GM18870 (cell line): Measurements from ENCODE around the gene TIE1.

Experiments used
- ATAC-seq: cut with Tn5 transposase; IDR thresholded peaks from one replicate; pipeline ENCODE4 v1.9.1; 2021; ENCODE audit warnings: moderate library complexity; ENCODE audit not compliant: unreplicated experiment

Gene TIE1

DNA sequence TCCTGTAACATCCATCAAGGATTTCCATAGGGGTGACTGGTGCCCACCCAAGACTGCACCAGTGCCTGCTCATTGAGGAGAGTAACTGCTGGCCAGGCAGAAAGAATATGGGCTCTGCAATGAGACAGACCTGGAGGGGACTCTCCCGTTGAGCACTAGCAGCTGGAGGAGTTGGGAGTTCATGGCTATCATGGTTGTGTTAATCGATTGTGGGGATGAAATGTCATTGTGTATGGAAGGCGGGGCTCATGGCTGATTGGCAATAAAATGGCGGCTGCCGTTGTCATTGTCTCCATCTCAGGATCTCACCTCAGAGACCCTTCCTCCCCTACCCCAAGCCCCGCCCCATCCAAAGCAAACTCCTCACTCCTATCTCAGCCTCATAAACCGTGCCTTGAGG lies 27.1 kb upstream of the TIE1 start:
- ATAC-seq: no peak

- ATAC-seq: no peak
Observed at GRCh38 chr1:43274125-43274803, 26.5 kb upstream of the TIE1 start.

GRCh38 chr1:43274804-43275180 lies 26.0 kb upstream of the TIE1 start:
- no peak for ATAC-seq

DNA sequence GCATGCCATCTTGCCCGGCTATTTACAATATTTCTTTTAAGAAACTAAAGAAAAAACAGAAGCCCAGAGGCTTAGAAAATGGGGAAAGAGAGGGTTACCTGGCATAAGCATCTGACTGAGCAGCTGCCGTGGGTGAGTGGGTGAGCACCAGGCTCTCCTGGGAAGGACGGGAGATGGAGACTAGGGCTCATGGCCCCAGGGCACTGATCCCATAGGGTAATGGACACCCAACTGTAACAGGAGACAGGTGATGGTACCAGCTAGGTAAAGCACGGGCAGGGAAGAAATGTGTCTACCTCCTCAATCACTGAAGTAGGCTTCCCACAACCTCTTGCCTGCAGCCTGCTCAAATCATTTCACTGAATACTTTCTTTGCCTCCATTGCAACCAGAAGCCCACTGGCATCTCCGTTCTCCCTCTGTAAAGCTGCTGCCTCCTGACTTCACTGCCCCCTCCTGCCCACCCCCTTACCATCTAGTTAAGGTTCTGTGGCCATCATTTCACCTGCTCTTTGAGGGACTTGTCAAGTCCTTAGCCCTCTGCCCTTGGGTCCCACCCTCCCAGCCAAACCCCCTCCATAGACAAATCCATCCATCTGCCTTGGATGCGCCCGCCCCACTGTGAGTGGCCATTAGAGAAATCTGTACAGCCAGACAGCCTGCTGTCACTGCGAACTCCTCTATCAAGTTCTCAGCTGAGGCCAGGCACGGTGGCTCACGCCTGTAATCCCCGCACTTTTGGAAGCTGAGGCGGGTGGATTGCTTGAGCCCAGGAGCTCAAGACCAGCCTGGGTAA lies 24.8 kb upstream of the TIE1 start:
- ATAC-seq: no peak

GRCh38 chr1:43276673-43277072 lies 24.1 kb upstream of the TIE1 start:
- no peak for ATAC-seq

GRCh38 chr1:43277116-43277876 lies 23.5 kb upstream of the TIE1 start:
- no peak for ATAC-seq

GRCh38 chr1:43279161-43279560 lies 21.6 kb upstream of the TIE1 start:
- no peak for ATAC-seq

GRCh38 chr1:43279666-43280065 lies 21.1 kb upstream of the TIE1 start:
- no peak for ATAC-seq

GRCh38 chr1:43280692-43281091 lies 20.1 kb upstream of the TIE1 start:
- ATAC-seq: no peak

DNA sequence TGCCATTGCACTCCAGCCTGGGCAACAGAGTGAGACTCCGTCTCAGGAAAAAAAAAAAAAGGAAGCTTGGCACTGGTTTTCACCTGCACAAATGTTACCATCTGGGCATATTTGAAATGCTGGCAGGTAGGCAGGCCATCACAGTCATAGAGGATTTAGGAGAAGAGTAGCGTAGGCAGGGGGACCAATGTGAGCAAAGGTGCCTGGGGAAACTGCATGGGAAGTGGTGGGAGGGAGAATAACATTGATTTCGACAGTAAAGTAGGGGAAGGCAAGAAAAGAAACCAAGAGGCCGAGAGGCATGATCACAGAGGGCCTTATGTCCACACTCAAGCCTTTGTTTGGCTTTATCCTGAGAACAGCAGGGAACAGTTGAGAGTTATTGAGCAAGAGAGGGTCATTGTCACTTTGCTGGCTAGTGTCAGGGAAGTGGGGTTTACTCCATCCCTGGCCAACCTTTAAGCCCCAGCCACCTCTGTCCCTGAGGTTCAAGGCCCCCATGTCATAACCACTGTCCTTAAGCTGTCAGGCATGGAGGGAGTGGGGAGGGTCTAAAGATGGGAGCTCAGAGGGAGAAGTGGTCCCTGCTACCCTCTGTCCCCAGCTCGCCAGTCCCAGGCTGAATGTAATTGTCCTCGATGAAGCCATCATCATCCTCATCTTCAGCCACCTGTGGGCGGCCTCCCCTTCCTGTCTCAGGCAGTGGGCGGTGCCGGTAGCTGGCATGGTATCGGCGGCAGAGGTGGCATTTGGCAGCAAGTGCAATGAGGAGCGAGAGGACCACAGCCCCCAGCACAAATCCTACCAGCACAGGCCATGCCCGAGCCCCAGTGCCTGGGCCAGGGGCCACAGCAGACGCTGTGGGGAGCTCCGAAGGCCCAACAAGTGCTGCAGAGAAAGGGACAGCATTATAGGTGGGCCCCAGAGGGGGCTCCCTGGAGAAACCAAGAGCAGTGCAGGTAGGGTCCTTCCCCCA lies 18.3 kb upstream of the TIE1 start:
- no peak for ATAC-seq

- ATAC-seq: no peak
Observed at GRCh38 chr1:43284065-43284464, 16.7 kb upstream of the TIE1 start.

GRCh38 chr1:43284546-43285110 lies 16.2 kb upstream of the TIE1 start:
- ATAC-seq: no peak

GRCh38 chr1:43285269-43285990 lies 15.4 kb upstream of the TIE1 start, which contains the start of gene C1orf210:
Gene C1orf210, minus strand, starts transcription at chr1:43285581. Its CDS starts 2,311 bp downstream, at chr1:43283270.
- ATAC-seq: no peak

DNA sequence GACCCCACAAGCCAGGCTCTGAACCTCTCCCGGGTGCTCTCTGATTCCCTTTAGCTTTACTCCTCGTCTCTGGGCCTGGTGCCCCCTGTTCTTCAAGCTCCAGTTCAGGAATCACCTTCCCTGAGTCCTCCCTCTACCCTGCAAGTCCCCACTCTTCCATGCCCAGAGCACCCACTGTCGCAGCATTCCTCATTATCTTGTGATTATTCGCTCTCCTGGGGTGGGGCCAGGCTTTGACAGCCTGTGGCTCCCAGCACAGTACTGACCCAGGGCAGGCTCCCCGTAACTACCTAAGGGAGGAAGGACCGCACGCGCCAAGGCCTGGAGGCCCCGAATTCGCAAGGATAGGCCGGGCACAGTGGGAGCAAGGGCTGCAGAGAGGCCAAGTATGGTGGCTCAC lies 14.7 kb upstream of the TIE1 start:
- no peak for ATAC-seq

- no peak for ATAC-seq
Observed at GRCh38 chr1:43286533-43286932, 14.2 kb upstream of the TIE1 start.

DNA sequence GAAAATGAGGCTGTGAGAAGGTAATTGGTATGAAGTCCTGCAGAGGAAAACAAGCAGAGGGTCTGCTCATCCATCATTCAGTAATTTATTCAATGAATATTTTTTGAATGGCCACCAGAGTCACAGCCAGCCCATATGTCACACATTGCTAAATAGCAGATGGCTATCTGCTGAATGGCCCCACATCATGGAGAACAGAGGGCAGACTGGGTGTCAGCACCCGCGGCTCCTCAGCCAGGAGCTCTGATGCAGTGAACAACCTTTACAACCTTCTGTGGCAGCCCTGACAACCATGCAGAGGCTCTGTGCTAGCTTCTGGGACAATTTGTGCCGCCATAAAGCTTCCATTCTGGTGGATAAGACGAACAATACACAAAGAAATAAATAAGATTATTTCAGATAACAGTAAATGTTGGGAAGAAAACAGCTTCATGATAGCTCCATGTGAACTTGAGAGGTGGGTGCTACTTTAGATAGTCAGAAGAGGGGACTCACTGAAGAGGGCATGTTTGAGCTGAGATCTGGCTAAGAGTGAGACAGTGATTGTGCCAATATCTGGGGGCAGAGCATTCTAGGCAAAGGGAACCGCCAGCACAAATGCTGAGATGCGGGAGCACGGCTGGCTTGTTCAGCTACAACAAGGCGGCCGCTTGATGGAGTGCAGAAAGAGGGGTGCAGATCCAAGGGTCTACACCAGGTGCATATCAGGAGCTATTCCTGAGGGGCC lies 12.6 kb upstream of the TIE1 start:
- ATAC-seq: no peak

DNA sequence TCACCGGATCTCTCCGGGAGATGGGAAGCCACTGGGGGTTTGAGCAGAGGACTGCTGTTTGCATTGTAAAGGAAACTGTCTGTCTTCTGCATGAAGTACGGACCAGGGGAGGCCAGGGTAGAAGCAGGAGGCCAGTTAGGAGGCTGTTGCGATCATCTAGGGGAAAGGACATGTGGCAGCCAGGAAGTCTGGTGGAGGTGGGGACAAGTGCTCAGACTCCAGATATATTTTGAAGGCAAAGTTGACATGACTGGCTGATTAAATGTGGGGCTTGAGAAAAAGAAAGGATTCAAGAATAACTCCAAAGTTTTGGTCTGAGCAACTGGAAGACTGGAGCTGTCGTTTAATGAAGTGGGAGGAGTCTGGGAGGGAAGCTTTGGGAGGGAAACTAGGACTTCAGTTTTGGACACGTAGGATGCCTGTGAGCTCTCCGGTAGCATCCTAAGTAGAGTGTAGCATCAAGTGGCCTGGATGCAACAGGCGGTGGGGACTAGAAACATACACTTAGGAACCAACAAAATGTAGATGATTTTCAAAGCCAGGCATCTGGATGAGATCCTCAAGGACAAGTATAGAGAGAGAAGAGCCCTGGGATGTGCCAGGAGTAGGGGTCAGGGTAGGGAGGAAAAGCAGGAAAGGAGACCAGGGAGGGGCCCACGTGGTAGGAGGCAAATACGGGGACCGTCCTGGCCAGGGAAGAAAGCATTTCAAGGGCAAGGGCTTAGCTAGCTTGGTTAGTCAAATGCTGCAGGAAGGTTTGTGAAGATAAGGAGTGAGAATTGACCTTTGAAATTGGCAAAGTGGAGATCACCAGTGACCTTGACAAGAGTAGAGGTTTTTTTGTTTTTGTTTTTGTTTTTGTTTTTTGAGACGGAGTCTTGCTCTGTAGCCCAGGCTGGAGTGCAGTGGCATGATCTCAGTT lies 11.7 kb upstream of the TIE1 start:
- no peak for ATAC-seq

- no peak for ATAC-seq
Observed at GRCh38 chr1:43292216-43292615, 8.6 kb upstream of the TIE1 start.
